OCI-LY3 (cell line): ENCODE results near the gene PARD3B.

Experiments
- EZH2phosphoT487 ChIP-seq: fragments of 200-600 bp; shearing (Covaris generic); IDR thresholded peaks from 2 replicates; pipeline ENCODE4 v1.6.1; 2018; ENCODE audit warnings: antibody characterized with exemption, mixed run types, low read depth
- TF ChIP-seq, protein P1 (sequence below): fragments of 200-600, 300-600 bp; sonication (generic); IDR thresholded peaks from 2 replicates; pipeline ENCODE4 v1.5.1; 2014; ENCODE audit warnings: antibody characterized with exemption, low read length, low read depth

DNA sequence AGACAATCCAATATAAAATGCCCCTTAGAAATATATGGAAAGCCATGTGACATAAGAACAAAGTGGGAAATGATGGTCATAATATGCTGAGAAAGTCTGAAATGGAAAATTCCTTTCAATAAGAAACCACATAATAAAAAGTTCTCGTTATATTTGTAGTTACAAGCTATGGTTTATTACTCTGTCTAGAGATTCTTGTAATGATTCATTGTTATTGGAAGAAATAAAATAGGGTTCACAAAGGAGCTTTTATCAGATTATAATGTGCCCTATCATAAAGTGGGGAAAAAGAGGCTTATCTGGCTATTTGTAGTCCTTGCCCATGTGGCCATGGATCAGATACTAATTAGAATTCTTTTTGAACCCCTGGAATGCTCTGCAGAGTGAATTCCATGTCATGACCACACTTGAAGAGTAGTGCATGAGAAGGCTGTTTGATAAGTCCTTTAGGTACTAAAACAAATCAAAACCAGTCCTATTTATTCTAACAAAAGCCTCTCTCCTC is 716.3 kb downstream of the PARD3B start:
- TF ChIP-seq, protein P1, sequence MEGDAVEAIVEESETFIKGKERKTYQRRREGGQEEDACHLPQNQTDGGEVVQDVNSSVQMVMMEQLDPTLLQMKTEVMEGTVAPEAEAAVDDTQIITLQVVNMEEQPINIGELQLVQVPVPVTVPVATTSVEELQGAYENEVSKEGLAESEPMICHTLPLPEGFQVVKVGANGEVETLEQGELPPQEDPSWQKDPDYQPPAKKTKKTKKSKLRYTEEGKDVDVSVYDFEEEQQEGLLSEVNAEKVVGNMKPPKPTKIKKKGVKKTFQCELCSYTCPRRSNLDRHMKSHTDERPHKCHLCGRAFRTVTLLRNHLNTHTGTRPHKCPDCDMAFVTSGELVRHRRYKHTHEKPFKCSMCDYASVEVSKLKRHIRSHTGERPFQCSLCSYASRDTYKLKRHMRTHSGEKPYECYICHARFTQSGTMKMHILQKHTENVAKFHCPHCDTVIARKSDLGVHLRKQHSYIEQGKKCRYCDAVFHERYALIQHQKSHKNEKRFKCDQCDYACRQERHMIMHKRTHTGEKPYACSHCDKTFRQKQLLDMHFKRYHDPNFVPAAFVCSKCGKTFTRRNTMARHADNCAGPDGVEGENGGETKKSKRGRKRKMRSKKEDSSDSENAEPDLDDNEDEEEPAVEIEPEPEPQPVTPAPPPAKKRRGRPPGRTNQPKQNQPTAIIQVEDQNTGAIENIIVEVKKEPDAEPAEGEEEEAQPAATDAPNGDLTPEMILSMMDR = no peak
- TF ChIP-seq EZH2phosphoT487 = no peak
